Measurements from ENCODE around the gene SMPDL3B.
A peak's percentile ranks its signal among the peaks of the same experiment; 100 is the strongest.

Gene SMPDL3B

GRCh38 chr1:27955076-27955475 lies 20.3 kb downstream of the SMPDL3B start:
- no peak for DNase-seq
- Mint-ChIP-seq H3K4me3 (no peak overlapping the region), H3K9me3 (no peaks in the 10 kb centered on the region), H3K36me3 (ENCODE audit: low read depth) (no peaks in the 10 kb centered on the region), H3K27me3 (no peaks in the 10 kb centered on the region), H3K4me1 (ENCODE audit: low read depth) (peaks cover 10% of the 10 kb centered on the region), H3K27ac (no peak overlapping the region)

GRCh38 chr1:27956761-27957160 lies 22.0 kb downstream of the SMPDL3B start:
- no peaks in the 10 kb centered on the region for H3K27me3 Mint-ChIP-seq
- no peak overlapping the region for H3K27ac Mint-ChIP-seq
- H3K9me3 Mint-ChIP-seq = no peaks in the 10 kb centered on the region
- H3K36me3 Mint-ChIP-seq (ENCODE audit: low read depth) = no peaks in the 10 kb centered on the region
- H3K4me3 Mint-ChIP-seq = no peak overlapping the region
- DNase-seq = no peak
- H3K4me1 Mint-ChIP-seq (ENCODE audit: low read depth) = peaks cover 21% of the 10 kb centered on the region

GRCh38 chr1:27957655-27958054 lies 22.9 kb downstream of the SMPDL3B start:
- Mint-ChIP-seq H3K4me1 (ENCODE audit: low read depth) (peaks cover 23% of the 10 kb centered on the region), H3K36me3 (ENCODE audit: low read depth) (peaks cover 1% of the 10 kb centered on the region), H3K27ac (no peak overlapping the region), H3K4me3 (no peak overlapping the region), H3K27me3 (no peaks in the 10 kb centered on the region), H3K9me3 (no peaks in the 10 kb centered on the region)
- DNase-seq = no peak

GRCh38 chr1:27958513-27958912 lies 23.7 kb downstream of the SMPDL3B start:
- peaks cover 23% of the 10 kb centered on the region for H3K4me1 Mint-ChIP-seq (ENCODE audit: low read depth)
- no peak for DNase-seq
- no peaks in the 10 kb centered on the region for H3K9me3 Mint-ChIP-seq
- no peaks in the 10 kb centered on the region for H3K27me3 Mint-ChIP-seq
- H3K27ac Mint-ChIP-seq = no peak overlapping the region
- H3K36me3 Mint-ChIP-seq (ENCODE audit: low read depth) = peaks cover 6% of the 10 kb centered on the region
- no peak overlapping the region for H3K4me3 Mint-ChIP-seq

- peak within 1 kb of the TSS; percentile 80 for H3K4me3 Mint-ChIP-seq
- H3K27ac Mint-ChIP-seq = peak within 1 kb of the TSS; percentile 89
- H3K4me1 Mint-ChIP-seq (ENCODE audit: low read depth) = peaks cover 23% of the 10 kb centered on the region
- peaks cover 18% of the 10 kb centered on the region for H3K36me3 Mint-ChIP-seq (ENCODE audit: low read depth)
- H3K9me3 Mint-ChIP-seq = no peaks in the 10 kb centered on the region
- DNase-seq = peak; percentile 91
- no peaks in the 10 kb centered on the region for H3K27me3 Mint-ChIP-seq
Observed at GRCh38 chr1:27959792-27960603, 25.2 kb downstream of the SMPDL3B start, which contains the start of gene XKR8. XKR8 (plus strand) TSS chr1:27959973; CDS start chr1:27960070, 97 bp downstream.

- Mint-ChIP-seq H3K36me3 (ENCODE audit: low read depth) (peaks cover 24% of the 10 kb centered on the region), H3K27ac (peak overlapping the region; percentile 66), H3K4me1 (ENCODE audit: low read depth) (peaks cover 23% of the 10 kb centered on the region), H3K9me3 (no peaks in the 10 kb centered on the region), H3K27me3 (no peaks in the 10 kb centered on the region), H3K4me3 (peak overlapping the region; percentile 80)
- no peak for DNase-seq
Observed at GRCh38 chr1:27960762-27961645, 26.2 kb downstream of the SMPDL3B start.

- H3K4me1 Mint-ChIP-seq (ENCODE audit: low read depth) = peaks cover 23% of the 10 kb centered on the region
- no peaks in the 10 kb centered on the region for H3K27me3 Mint-ChIP-seq
- H3K4me3 Mint-ChIP-seq = peak overlapping the region; percentile 80
- DNase-seq = no peak
- no peaks in the 10 kb centered on the region for H3K9me3 Mint-ChIP-seq
- peak overlapping the region; percentile 66 for H3K27ac Mint-ChIP-seq
- H3K36me3 Mint-ChIP-seq (ENCODE audit: low read depth) = peaks cover 30% of the 10 kb centered on the region
Observed at GRCh38 chr1:27961646-27962221, 26.9 kb downstream of the SMPDL3B start.

GRCh38 chr1:27963393-27963792 lies 28.6 kb downstream of the SMPDL3B start:
- peak overlapping the region; percentile 14 for H3K27ac Mint-ChIP-seq
- no peak for DNase-seq
- no peaks in the 10 kb centered on the region for H3K27me3 Mint-ChIP-seq

GRCh38 chr1:27966402-27967105 lies 31.8 kb downstream of the SMPDL3B start:
- no peak overlapping the region for H3K4me3 Mint-ChIP-seq
- H3K4me1 Mint-ChIP-seq (ENCODE audit: low read depth) = peaks cover 25% of the 10 kb centered on the region
- H3K27ac Mint-ChIP-seq = peak overlapping the region; percentile 18
- H3K36me3 Mint-ChIP-seq (ENCODE audit: low read depth) = peaks cover 67% of the 10 kb centered on the region
- H3K27me3 Mint-ChIP-seq = no peaks in the 10 kb centered on the region
- peak; percentile 24 for DNase-seq
- no peaks in the 10 kb centered on the region for H3K9me3 Mint-ChIP-seq

More at GRCh38 chr1:27963393-27963792, 28.6 kb downstream of the SMPDL3B start:
- Mint-ChIP-seq H3K36me3 (ENCODE audit: low read depth) (peaks cover 46% of the 10 kb centered on the region), H3K4me3 (no peak overlapping the region), H3K4me1 (ENCODE audit: low read depth) (peaks cover 26% of the 10 kb centered on the region), H3K9me3 (no peaks in the 10 kb centered on the region)

GRCh38 chr1:27967106-27967883 lies 32.5 kb downstream of the SMPDL3B start:
- peak; percentile 23 for DNase-seq
- no peaks in the 10 kb centered on the region for H3K27me3 Mint-ChIP-seq
- H3K4me1 Mint-ChIP-seq (ENCODE audit: low read depth) = peaks cover 21% of the 10 kb centered on the region
- peaks cover 73% of the 10 kb centered on the region for H3K36me3 Mint-ChIP-seq (ENCODE audit: low read depth)
- H3K27ac Mint-ChIP-seq = peak overlapping the region; percentile 79
- no peak overlapping the region for H3K4me3 Mint-ChIP-seq
- H3K9me3 Mint-ChIP-seq = no peaks in the 10 kb centered on the region

GRCh38 chr1:27967884-27968466 lies 33.2 kb downstream of the SMPDL3B start:
- Mint-ChIP-seq H3K4me1 (ENCODE audit: low read depth) (peaks cover 21% of the 10 kb centered on the region), H3K36me3 (ENCODE audit: low read depth) (peaks cover 76% of the 10 kb centered on the region), H3K9me3 (no peaks in the 10 kb centered on the region), H3K4me3 (no peak overlapping the region), H3K27ac (peak overlapping the region; percentile 79), H3K27me3 (no peaks in the 10 kb centered on the region)
- peak; percentile 9 for DNase-seq

- Mint-ChIP-seq H3K4me3 (no peak overlapping the region), H3K27ac (peak overlapping the region; percentile 79), H3K4me1 (ENCODE audit: low read depth) (peaks cover 21% of the 10 kb centered on the region), H3K9me3 (no peaks in the 10 kb centered on the region), H3K36me3 (ENCODE audit: low read depth) (peaks cover 79% of the 10 kb centered on the region), H3K27me3 (no peaks in the 10 kb centered on the region)
- peak; percentile 2 for DNase-seq
Observed at GRCh38 chr1:27968692-27969091, 33.9 kb downstream of the SMPDL3B start.

GRCh38 chr1:27970401-27970800 lies 35.6 kb downstream of the SMPDL3B start:
- peak overlapping the region; percentile 72 for H3K27ac Mint-ChIP-seq
- H3K4me3 Mint-ChIP-seq = no peak overlapping the region
- DNase-seq = no peak
- H3K36me3 Mint-ChIP-seq (ENCODE audit: low read depth) = peaks cover 74% of the 10 kb centered on the region
- no peaks in the 10 kb centered on the region for H3K9me3 Mint-ChIP-seq
- H3K27me3 Mint-ChIP-seq = no peaks in the 10 kb centered on the region
- peaks cover 21% of the 10 kb centered on the region for H3K4me1 Mint-ChIP-seq (ENCODE audit: low read depth)
